HPDE6-E6E7 (cell line): ENCODE measurements around the gene KANK4.
"Not testable (repeated sequence)": the region's sequence is repeated elsewhere in the genome, so short reads cannot be mapped to it uniquely, and the experiment has no call there.

Experiments used
- DNase-seq: peaks from one replicate; pipeline ENCODE4 v3.0.0; 2011; ENCODE audit warnings: missing footprints; ENCODE audit errors: extremely low spot score

Gene KANK4

GRCh38 chr1:62237950-62238374 lies 81.3 kb downstream of the KANK4 start:
- DNase-seq, result no peak

DNA sequence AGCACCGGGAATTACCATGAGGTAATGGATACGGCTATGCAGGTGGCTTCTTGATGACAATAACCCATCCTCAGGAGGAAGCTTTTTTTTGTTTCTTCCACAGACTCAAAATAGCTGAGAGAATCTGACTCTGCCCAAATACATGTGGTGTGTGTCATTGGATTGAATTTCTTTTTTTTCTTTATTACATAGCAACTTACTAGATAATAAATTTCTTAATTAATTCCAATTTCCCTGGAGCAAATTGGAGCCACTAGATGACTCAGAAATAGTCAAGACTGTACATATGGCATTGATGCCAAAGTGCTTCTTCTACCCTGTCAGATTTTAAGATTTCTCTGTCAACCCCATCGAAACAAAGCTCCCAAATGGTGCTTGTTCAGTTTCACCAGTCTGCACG lies 81.9 kb downstream of the KANK4 start:
- no peak for DNase-seq

GRCh38 chr1:62235576-62235975 lies 83.7 kb downstream of the KANK4 start:
- DNase-seq, result no peak

- no peak for DNase-seq
These were observed 84.5 kb downstream of the KANK4 start for GRCh38 chr1:62234688-62235087.

- DNase-seq, result no peak
These were observed 85.2 kb downstream of the KANK4 start for GRCh38 chr1:62233926-62234450.

GRCh38 chr1:62232871-62233278 lies 86.4 kb downstream of the KANK4 start:
- DNase-seq, result no peak

GRCh38 chr1:62230718-62231117 lies 88.5 kb downstream of the KANK4 start:
- peak; percentile 95 for DNase-seq

DNA sequence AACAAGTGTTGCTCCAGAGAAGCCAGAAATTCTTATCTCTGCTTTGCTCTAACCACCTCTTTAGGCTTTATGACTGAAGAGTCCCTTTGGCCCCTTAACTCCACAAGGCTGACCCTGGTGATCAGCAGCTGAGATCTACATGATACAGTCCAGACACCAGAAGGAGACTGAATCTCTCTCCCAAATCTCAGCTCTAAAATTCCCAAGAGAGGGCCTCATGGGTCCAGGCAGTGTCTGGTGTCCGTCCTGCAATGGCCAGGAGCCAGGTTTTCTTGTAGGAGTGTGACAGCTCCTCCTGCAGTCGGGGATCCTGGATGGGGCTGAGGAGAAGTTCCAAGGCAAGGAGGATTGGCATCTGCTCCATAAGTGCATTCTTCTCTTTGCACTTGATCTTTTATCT lies 89.3 kb downstream of the KANK4 start:
- no peak for DNase-seq

DNA sequence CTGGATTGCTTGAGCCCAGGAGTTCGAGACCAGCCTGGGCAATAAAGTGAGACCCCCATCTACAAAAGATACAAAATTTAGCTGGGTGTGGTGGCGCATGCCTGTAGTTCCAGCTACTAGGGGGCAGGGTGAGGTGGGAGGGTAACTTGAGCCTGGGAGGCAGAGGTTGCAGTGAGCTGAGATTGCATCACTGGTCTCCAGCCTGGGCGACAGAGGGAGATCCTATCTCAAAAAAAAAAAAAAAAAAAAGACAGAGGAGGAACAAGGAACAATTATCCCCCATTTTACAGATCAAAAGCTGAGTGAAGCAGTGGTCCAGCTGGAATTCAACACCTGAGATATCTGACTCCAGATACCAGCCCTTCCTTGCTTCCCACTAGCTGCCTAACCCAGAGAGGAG lies 89.8 kb downstream of the KANK4 start:
- no peak for DNase-seq

DNA sequence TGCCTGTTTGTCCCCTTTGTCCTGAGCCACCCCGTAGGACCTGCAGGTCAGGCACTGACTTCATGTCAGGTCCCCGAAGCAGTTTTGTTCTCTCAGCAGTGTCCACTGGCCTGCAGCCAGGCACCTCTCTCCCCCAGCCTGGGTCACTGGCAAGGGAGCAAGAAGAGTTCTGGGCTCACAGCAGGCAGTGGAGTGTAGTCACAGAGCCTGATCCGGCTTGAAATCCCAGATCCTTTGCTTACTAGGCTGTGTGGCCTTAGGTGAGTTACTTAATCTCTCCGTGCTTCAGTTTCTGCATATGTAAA lies 90.4 kb downstream of the KANK4 start:
- DNase-seq, result no peak

DNA sequence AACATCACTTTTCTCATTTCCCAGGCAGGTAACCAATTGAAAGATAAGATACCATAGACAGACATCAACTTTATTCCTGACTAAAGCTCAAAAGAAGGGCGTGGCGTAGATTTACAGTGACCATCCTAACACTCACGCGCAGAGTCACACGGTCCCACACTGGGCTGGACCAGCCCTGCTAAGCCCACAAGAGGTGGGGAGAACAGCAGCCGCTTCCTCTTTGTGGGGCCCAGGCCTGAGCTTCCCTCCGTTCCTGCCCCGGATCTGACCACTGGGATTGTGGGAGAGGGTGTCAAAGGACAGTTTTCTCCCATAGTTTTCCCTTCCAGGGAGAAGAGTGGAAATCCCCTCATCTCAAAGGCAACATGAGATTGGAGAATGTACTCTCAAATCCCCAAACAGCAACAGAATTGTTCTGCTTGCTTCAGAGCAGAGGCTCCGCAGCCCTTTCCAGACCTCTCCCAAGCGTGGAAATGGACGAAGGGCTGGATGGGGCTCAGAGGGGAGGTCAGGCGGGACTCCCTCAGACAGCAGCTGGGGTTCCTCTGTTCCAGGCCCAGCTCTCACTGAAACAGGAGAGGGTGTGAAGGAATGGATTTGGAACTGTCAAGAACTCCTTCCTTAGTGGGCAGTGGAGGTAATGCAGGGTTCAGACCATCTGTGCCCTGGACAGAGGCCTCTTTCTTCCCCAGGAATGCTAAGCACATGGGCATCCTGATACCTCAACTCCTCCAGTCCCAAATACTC lies 90.9 kb downstream of the KANK4 start:
- no peak for DNase-seq

DNA sequence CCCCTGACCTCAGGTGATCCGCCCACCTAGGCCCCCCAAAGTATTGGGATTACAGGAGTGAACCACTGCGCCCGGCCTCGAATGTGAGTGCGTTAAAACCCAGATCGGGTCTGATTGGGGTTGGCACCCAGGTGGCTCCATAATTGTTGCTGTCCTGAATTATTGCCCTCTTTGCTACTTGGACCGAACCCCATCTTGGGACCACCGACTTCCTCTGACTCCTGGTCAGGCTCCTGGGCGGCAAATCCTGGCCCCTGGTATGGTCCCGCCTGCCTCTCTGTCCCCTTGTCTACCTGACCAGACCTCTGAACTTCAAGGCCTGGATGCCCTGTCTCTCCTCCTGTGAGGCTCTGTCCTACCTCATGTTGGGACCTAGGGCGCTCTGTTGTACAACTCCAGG lies 91.7 kb downstream of the KANK4 start:
- no peak for DNase-seq

GRCh38 chr1:62224182-62224581 lies 95.1 kb downstream of the KANK4 start:
- DNase-seq, result no peak

- no peak for DNase-seq
These were observed 96.9 kb downstream of the KANK4 start for GRCh38 chr1:62222321-62222720.

GRCh38 chr1:62221171-62221570 lies 98.1 kb downstream of the KANK4 start:
- no peak for DNase-seq

DNA sequence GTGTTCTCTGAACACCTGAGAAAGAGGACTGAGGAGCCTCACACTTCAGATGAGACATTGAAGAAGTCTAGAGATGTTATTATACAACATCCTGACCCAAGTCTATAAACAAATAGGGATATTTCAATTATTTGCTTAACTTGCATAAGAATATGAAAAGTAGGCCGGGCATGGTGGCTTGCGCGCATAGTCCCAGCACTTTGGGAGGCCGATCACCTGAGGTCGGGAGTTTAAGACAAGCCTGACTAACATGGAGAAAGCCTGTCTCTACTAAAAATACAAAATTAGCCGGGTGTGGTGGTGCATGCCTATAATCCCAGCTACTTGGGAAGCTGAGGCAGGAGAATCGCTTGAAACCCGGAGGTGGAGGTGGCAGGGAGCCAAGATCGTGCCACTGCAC lies 98.8 kb downstream of the KANK4 start:
- not testable (repeated sequence) for DNase-seq

DNA sequence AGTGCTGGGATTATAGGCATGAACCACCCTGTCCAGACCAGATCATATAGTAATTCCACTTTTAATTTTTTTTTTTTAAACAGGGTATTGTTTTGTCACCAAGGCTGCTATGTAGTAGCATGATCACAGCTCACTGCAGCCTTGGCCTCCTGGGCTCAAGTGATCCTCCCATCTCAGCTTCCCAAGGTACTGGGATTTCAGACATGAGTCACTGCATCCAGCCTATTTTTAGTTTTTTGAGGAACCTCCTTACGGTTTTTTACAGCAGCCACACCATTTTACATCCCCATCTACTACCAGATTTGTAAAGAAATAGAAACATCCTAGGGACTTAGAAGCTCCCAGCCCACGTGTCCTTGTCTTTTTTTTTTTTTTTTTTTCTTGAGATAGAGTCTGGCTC lies 100.6 kb downstream of the KANK4 start:
- DNase-seq, result no peak

DNA sequence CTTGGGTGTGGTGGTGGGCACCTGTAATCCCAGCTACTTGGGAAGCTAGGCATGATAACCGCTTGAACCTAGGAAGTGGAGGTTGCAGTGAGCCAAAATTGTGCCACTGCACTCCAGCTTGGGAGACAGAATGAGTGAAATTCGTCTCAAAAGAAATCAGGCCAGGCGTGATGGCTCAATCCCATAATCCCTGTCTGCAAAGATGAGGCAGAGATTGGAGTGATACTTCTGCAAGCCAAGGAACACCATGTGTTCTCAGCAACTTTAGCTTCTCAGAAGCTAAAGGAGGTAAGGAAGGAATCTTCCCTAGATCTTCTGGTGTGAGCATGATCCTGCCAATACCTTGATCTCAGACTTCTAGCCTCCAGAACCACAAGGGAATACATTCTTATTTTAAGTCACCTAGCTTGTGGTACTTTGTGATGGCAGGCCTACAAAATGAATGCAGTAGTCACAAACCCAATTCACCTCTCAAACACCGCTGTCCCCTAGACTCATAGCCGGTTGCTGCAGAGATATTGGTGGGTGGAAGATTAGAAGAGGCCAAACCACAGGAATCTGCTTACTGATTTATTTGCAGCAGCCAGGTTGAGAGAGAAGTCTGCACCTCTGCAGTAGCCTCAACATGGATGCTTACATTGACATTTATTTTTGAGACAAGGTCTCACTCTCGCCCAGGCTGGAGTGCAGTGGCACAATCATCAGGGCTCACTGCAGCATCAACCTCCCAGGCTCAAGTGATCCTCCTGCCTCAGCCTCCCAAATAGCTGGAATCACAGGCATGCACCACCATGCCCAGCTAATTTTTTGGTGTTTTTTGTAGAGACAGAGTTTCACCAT lies 105.9 kb downstream of the KANK4 start:
- DNase-seq, result no peak

DNA sequence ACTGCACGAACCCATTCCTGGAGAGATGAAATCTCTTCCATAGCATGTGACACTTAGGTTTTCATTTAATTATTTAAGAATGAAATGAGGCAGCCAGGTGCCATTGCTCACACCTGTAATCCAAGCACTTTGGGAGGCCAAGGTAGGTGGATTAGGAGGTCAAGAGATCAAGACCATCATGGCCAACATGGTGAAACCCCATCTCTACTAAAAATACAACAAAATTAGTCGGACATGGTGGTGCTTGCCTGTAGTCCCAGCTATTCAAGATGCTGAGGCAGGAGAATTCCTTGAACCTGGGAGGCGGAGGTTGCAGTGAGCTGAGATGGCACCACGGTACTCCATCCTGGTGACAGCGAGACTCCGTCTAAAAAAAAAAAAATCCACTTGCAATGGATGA lies 106.8 kb downstream of the KANK4 start:
- DNase-seq, result no peak

- no peak for DNase-seq
These were observed 108.3 kb downstream of the KANK4 start for GRCh38 chr1:62210960-62211359.

DNA sequence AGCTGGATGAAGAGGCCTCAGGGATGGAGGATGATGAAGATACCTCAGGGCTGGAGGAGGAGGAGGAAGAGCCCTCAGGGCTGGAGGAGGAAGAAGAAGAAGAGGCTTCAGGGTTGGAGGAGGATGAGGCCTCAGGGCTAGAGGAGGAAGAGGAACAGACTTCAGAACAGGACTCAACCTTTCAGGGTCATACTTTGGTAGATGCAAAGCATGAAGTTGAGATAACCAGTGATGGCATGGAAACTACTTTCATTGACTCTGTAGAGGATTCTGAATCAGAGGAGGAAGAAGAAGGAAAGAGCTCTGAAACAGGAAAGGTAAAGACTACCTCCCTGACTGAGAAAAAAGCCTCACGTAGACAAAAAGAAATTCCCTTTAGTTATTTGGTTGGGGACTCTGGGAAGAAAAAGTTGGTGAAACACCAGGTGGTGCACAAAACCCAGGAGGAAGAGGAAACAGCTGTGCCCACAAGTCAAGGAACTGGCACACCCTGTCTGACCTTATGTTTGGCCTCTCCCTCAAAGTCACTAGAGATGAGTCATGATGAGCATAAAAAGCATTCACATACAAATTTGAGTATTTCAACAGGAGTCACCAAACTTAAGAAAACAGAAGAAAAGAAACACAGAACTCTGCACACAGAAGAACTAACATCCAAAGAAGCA lies 109.2 kb downstream of the KANK4 start:
- DNase-seq, result peak; percentile 34

DNA sequence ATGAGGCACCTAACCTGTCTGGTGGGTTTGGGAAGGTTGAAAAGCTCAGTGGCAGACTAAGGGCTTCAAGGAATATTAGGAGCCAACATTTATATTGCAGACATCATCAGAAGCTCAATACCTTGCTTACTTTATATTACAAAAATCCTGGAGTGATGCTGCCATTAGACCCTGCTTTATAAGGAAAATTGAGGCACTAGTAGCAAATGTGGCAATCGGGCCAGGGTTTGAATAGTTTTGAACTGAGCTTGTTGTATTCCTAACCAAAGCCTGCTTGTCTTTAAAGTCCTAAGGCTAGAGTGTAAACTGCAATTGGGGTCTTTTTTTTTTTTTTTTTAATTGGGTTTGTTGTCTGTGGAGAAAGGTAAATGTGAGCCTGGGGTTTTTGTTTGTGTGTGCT lies 110.3 kb downstream of the KANK4 start:
- no peak for DNase-seq

GRCh38 chr1:62208087-62208486 lies 111.1 kb downstream of the KANK4 start:
- no peak for DNase-seq
